ENCODE measurements around the gene SHROOM1. TPM values are rescaled to one million over a fixed set of nuclear protein-coding genes. Genes with fewer than 3 reads are reported as not detected.

SHROOM1 gene
- total RNA-seq, 1 experiment from 2014 or later = 23.3 TPM

GRCh38 chr5:132865668-132866341, 35.4 kb upstream of the SHROOM1 start:
- H3K27ac ChIP-seq = peak overlapping the region; percentile 69
- H3K9me3 ChIP-seq (ENCODE audit: insufficient read depth, low read depth) = no peaks in the 10 kb centered on the region
- ChIA-PET POLR2A (ENCODE audit: unreplicated experiment) (interaction anchor here (0.7 to 1.0 kb wide), 2 partner anchors 26 to 146 kb away, joined by 3 to 4 read pairs; no protein-coding TSS in a partner anchor), CTCF (interaction anchor here (0.6 to 1.2 kb wide), 4 partner anchors 35 to 247 kb away, joined by 4 to 5 read pairs (median 4); no protein-coding TSS in a partner anchor)
- no peak for DNase-seq
- TF ChIP-seq EZH2 (IDR thresholded peaks at IDR 0.05; ENCODE audit: low read depth) = no peak
- no peak for TF ChIP-seq CTCF (conservative IDR thresholded peaks at IDR 0.05)
- peaks cover 20% of the 10 kb centered on the region; the same call in 1 of the 2 replicates for H3F3A ChIP-seq (ENCODE audit: insufficient read depth, low read depth)
- H3K4me2 ChIP-seq = peak overlapping the region; percentile 96
- no peaks in the 10 kb centered on the region for H3K27me3 ChIP-seq (ENCODE audit: insufficient read depth, low read depth)
- H3K36me3 ChIP-seq (ENCODE audit: low read depth) = peaks cover 20% of the 10 kb centered on the region; the same call in 1 of the 2 replicates
- intact Hi-C loops (cut with micrococcal nuclease; ENCODE audit: unreplicated experiment) = loop anchor here (1.0 to 10.0 kb wide), 5 partner anchors 36 to 801 kb away; partner anchors contain the start of genes IL3 and SHROOM1
- H3K79me2 ChIP-seq (ENCODE audit: low read depth) = peaks cover 19% of the 10 kb centered on the region
- BruUV-seq (replicated peaks) = TSS peak; percentile 90
- peak overlapping the region; percentile 90 for H2AFZ ChIP-seq
- H3K4me1 ChIP-seq (replicated peaks; ENCODE audit: insufficient read depth) = peaks cover 18% of the 10 kb centered on the region
- no peaks in the 10 kb centered on the region for H4K20me1 ChIP-seq (ENCODE audit: insufficient read depth)
- H3K9me2 ChIP-seq (ENCODE audit: insufficient read depth) = no peaks in the 10 kb centered on the region
- peak overlapping the region; percentile 76 for H3K4me3 ChIP-seq

GRCh38 chr5:132860742-132861141, 30.3 kb upstream of the SHROOM1 start:
- H3K4me3 ChIP-seq = no peak overlapping the region
- H3K36me3 ChIP-seq (ENCODE audit: low read depth) = no peaks in the 10 kb centered on the region
- H3K9me2 ChIP-seq (ENCODE audit: insufficient read depth) = no peaks in the 10 kb centered on the region
- H2AFZ ChIP-seq = no peak overlapping the region
- no peak for DNase-seq
- POLR2A ChIA-PET (ENCODE audit: unreplicated experiment) = no interaction called here
- H3K27ac ChIP-seq = no peak overlapping the region
- H3K4me1 ChIP-seq (replicated peaks; ENCODE audit: insufficient read depth) = peaks cover 8% of the 10 kb centered on the region
- no TSS peak for BruUV-seq (replicated peaks)
- CTCF ChIA-PET = no interaction called here
- H3K27me3 ChIP-seq (ENCODE audit: insufficient read depth, low read depth) = no peaks in the 10 kb centered on the region
- TF ChIP-seq CTCF (conservative IDR thresholded peaks at IDR 0.05) = no peak
- no peak for TF ChIP-seq EZH2 (IDR thresholded peaks at IDR 0.05; ENCODE audit: low read depth)
- H4K20me1 ChIP-seq (ENCODE audit: insufficient read depth) = no peaks in the 10 kb centered on the region
- H3K9me3 ChIP-seq (ENCODE audit: insufficient read depth, low read depth) = no peaks in the 10 kb centered on the region
- H3K79me2 ChIP-seq (ENCODE audit: low read depth) = no peaks in the 10 kb centered on the region
- H3F3A ChIP-seq (ENCODE audit: insufficient read depth, low read depth) = no peaks in the 10 kb centered on the region
- H3K4me2 ChIP-seq = no peak overlapping the region
- intact Hi-C loops (cut with micrococcal nuclease; ENCODE audit: unreplicated experiment) = loop anchor here (10.0 kb wide), 1 partner anchor 796 kb away; the partner anchor contains the start of gene IL3

- POLR2A ChIA-PET (ENCODE audit: unreplicated experiment) = no interaction called here
- BruUV-seq (replicated peaks) = no TSS peak
- Histone ChIP-seq H2AFZ (no peak overlapping the region), H3F3A (ENCODE audit: insufficient read depth, low read depth) (no peaks in the 10 kb centered on the region), H3K27me3 (ENCODE audit: insufficient read depth, low read depth) (no peaks in the 10 kb centered on the region), H3K4me2 (no peak overlapping the region), H3K79me2 (ENCODE audit: low read depth) (no peaks in the 10 kb centered on the region), H4K20me1 (ENCODE audit: insufficient read depth) (no peaks in the 10 kb centered on the region), H3K36me3 (ENCODE audit: low read depth) (no peaks in the 10 kb centered on the region), H3K27ac (no peak overlapping the region), H3K4me1 (replicated peaks; ENCODE audit: insufficient read depth) (no peaks in the 10 kb centered on the region), H3K9me2 (ENCODE audit: insufficient read depth) (no peaks in the 10 kb centered on the region), H3K4me3 (no peak overlapping the region), H3K9me3 (ENCODE audit: insufficient read depth, low read depth) (no peaks in the 10 kb centered on the region)
- TF ChIP-seq EZH2 (IDR thresholded peaks at IDR 0.05; ENCODE audit: low read depth) (no peak), CTCF (conservative IDR thresholded peaks at IDR 0.05) (no peak)
- intact Hi-C loops (cut with micrococcal nuclease; ENCODE audit: unreplicated experiment) = loop anchor here (10.0 kb wide), 1 partner anchor 795 kb away; the partner anchor contains the start of gene IL3
- CTCF ChIA-PET = no interaction called here
- no peak for DNase-seq
Observed at GRCh38 chr5:132859889-132860437, 29.5 kb upstream of the SHROOM1 start.
